K562 (cell line): ENCODE results near the gene TTLL8. TPM values are rescaled to one million over a fixed set of nuclear protein-coding genes. Genes with fewer than 3 reads are reported as not detected.

Experiments used
- ATAC-seq: fragments of 200-7000 bp; cut with Tn5 transposase; 3 replicates; pipeline ENCODE4 v1.9.1; 2020; ENCODE audit warnings: moderate library complexity
- BruUV-seq: library from RNA; stranded (reverse); fragments of 400-500 nt; replicated peaks from 2 replicates; lab custom pipeline; 2021; lab: Mats Ljungman, UMichigan
- CTCF ChIA-PET: fragments of 300-600 bp; formaldehyde crosslinking; extraction: SDS; loops from one replicate; lab custom pipeline; 2021; ENCODE audit warnings: low intra/inter-chr PET ratio; lab: Yijun Ruan, JAX
- POLR2A ChIA-PET: fragments of 300-600, 350-650 bp; sonication (Branson Sonifier 250); formaldehyde crosslinking; extraction: SDS; loops from one replicate; lab custom pipeline; 2021; ENCODE audit warnings: antibody characterized with exemption, inconsistent platforms; lab: Yijun Ruan, JAX
- DNase-seq, 4 experiments: peaks; one replicate each; pipeline versions ENCODE4 v3.0.0 to v3.0.0-alpha.2; 2011 to 2018; ENCODE audit warnings: low spot score in 3 of 4, mixed read lengths in 3 of 4; ENCODE audit errors: extremely low read depth in 1 of 4
- FAIRE-seq: peaks from 2 replicates; lab custom pipeline; 2011; peaks lifted over from hg19 to GRCh38; lab: Jason Lieb, UNC
- H2AFZ ChIP-seq: 2 replicates; pipeline ENCODE4 v1.6.0; 2011; ENCODE audit warnings: low read depth, low read length, control low read depth, inconsistent platforms
- H3K27ac ChIP-seq: fragments of 200-600 bp; 3 replicates; pipeline ENCODE4 v1.8.0; 2011; ENCODE audit warnings: low read depth, mild to moderate bottlenecking, control low read depth, inconsistent platforms, low read length, moderate library complexity, mixed read lengths; ENCODE audit errors: extremely low read depth
- H3K27me3 ChIP-seq, 2 experiments: fragments of 300-600 bp in 1 of 2; 2 replicates in 1 of 2; 3 replicates in 1 of 2; pipeline versions ENCODE4 v1.6.0 to v1.8.0; 2011; ENCODE audit warnings: inconsistent platforms in 2 of 2, low read length in 2 of 2, mild to moderate bottlenecking in 1 of 2, mixed read lengths in 1 of 2, moderate library complexity in 1 of 2; ENCODE audit not compliant: control insufficient read depth in 2 of 2, insufficient read depth in 2 of 2
- H3K36me3 ChIP-seq: fragments of 300-600 bp; 3 replicates; pipeline ENCODE4 v1.8.0; 2011; ENCODE audit warnings: mild to moderate bottlenecking, low read length, inconsistent platforms; ENCODE audit not compliant: control insufficient read depth, insufficient read depth
- H3K4me1 ChIP-seq, 2 experiments: fragments of 200-600 bp in 1 of 2; replicated peaks in 1 of 2; 2 replicates in 1 of 2; 3 replicates in 1 of 2; pipeline versions ENCODE4 v1.5.1 to v1.8.0; 2011; ENCODE audit warnings: inconsistent platforms in 2 of 2, low read length in 2 of 2, mild to moderate bottlenecking in 1 of 2, mixed read lengths in 1 of 2, moderate library complexity in 1 of 2; ENCODE audit not compliant: control insufficient read depth in 2 of 2, insufficient read depth in 2 of 2
- H3K4me2 ChIP-seq: 2 replicates; pipeline ENCODE4 v1.6.1; 2011; ENCODE audit warnings: low read length, control low read depth, inconsistent platforms, mixed read lengths; ENCODE audit not compliant: insufficient read depth
- H3K4me3 ChIP-seq: fragments of 200-600 bp; sonication (generic), shearing (Covaris generic); 2 replicates; pipeline ENCODE4 v1.5.1; 2016; ENCODE audit warnings: control low read depth, inconsistent platforms
- H3K79me2 ChIP-seq: fragments of 200-600 bp; 3 replicates; pipeline ENCODE4 v1.8.0; 2011; ENCODE audit warnings: low read length, inconsistent platforms; ENCODE audit not compliant: control insufficient read depth, insufficient read depth
- H3K9ac ChIP-seq, 2 experiments: 2 replicates each; pipeline versions ENCODE4 v1.6.0 to v1.6.1; 2011; ENCODE audit warnings: low read depth in 2 of 2, low read length in 2 of 2, control low read depth in 1 of 2, inconsistent platforms in 1 of 2, mild to moderate bottlenecking in 1 of 2, mixed read lengths in 1 of 2; ENCODE audit not compliant: insufficient read depth in 1 of 2
- H3K9me1 ChIP-seq: one replicate; pipeline ENCODE4 v1.6.0; 2011; ENCODE audit warnings: inconsistent platforms, mild to moderate bottlenecking, low read length, moderate library complexity; ENCODE audit not compliant: control insufficient read depth, insufficient read depth
- H3K9me3 ChIP-seq: replicated peaks from 2 replicates; pipeline ENCODE4 v1.5.1; 2011; ENCODE audit warnings: low read depth, low read length, inconsistent platforms; ENCODE audit not compliant: control insufficient read depth, insufficient read depth
- H4K20me1 ChIP-seq: replicated peaks from 2 replicates; pipeline ENCODE4 v1.6.1; 2011; ENCODE audit warnings: low read length, inconsistent platforms, mixed read lengths; ENCODE audit not compliant: control insufficient read depth, insufficient read depth
- CBFA2T3 ChIP-seq: fragments of 450-650 bp; IDR thresholded peaks from 2 replicates; pipeline ENCODE4 v1.6.1; 2017
- PHB ChIP-seq: fragments of 250-450 bp; sonication (Bioruptor Pico); IDR thresholded peaks from 2 replicates; pipeline ENCODE4 v1.5.0; 2021
- ZNF263 ChIP-seq: sonication (generic); formaldehyde crosslinking; IDR thresholded peaks from 2 replicates; pipeline ENCODE4 v1.8.0; 2022; ENCODE audit warnings: mild to moderate bottlenecking, missing genetic modification reagents, borderline replicate concordance
- ZNF444 ChIP-seq: fragments of 250-450 bp; sonication (Bioruptor Pico); IDR thresholded peaks from 2 replicates; pipeline ENCODE4 v1.4.0; 2020; ENCODE audit warnings: mild to moderate bottlenecking, moderate library complexity
- ZZZ3 ChIP-seq: fragments of 450-650 bp; IDR thresholded peaks from 2 replicates; pipeline ENCODE4 v1.6.1; 2016; ENCODE audit warnings: antibody characterized with exemption, mild to moderate bottlenecking, moderate library complexity
- WGBS: fragments of 100-300 bp; shearing (Covaris generic); methylation state at CpG from one replicate; pipeline ENCODE4 v1.1.6; 2016; ENCODE audit warnings: low coverage, mixed read lengths; ENCODE audit not compliant: insufficient coverage; ENCODE audit errors: missing lambda C conversion rate; 5-methylcytosine and 5-hydroxymethylcytosine counted together
- in situ Hi-C: fragments of 300-500 bp; cut with MboI; formaldehyde crosslinking; loops from 4 replicates; pipeline ENCODE4 v1.15.0; 2018; ENCODE audit warnings: inconsistent platforms, mixed read lengths
- intact Hi-C: fragments of 100-400 bp; cut with micrococcal nuclease; formaldehyde crosslinking; loops from 2 replicates; pipeline ENCODE4 v1.14.2; 2022
- polyA plus RNA-seq, 8 experiments: library from polyadenylated mRNA; depleted of rRNA in 4 of 8; stranded (reverse) in 5 of 8; unstranded in 3 of 8; fragments of >200 nt; fragmentation: Nextera tagmentation in 2 of 8; fragmentation: Illumina TruSeq in 1 of 8; extraction: Ambion mirVana in 2 of 8; extraction: Trizol in 1 of 8; gene quantifications; 2 replicates each; pipeline versions ENCODE4 v1.2.1 to v1.2.3, GENCODE V29; 2011 to 2014; ENCODE audit warnings: inconsistent platforms in 1 of 8, missing spikeins in 1 of 8
- total RNA-seq, 7 experiments: library from RNA; depleted of rRNA in 6 of 7; stranded (reverse); fragments of >200 nt in 6 of 7; fragmentation: Illumina TruSeq in 2 of 7; extraction: Trizol in 2 of 7; gene quantifications; 2 replicates each; pipeline versions ENCODE4 v1.2.1 to v1.2.3, GENCODE V29; 2011 to 2021; ENCODE audit warnings: low replicate concordance in 1 of 7
- TF ChIP-seq, protein P1 (sequence below): fragments of 450-650 bp; IDR thresholded peaks from 2 replicates; pipeline ENCODE4 v1.6.1; 2018; ENCODE audit not compliant: partially characterized antibody

TTLL8 gene
- total and polyA plus RNA-seq, 9 of the 15 experiments (the other 6 are each of a cell fraction or from before 2014, with no cell fraction given) = not detected

DNA sequence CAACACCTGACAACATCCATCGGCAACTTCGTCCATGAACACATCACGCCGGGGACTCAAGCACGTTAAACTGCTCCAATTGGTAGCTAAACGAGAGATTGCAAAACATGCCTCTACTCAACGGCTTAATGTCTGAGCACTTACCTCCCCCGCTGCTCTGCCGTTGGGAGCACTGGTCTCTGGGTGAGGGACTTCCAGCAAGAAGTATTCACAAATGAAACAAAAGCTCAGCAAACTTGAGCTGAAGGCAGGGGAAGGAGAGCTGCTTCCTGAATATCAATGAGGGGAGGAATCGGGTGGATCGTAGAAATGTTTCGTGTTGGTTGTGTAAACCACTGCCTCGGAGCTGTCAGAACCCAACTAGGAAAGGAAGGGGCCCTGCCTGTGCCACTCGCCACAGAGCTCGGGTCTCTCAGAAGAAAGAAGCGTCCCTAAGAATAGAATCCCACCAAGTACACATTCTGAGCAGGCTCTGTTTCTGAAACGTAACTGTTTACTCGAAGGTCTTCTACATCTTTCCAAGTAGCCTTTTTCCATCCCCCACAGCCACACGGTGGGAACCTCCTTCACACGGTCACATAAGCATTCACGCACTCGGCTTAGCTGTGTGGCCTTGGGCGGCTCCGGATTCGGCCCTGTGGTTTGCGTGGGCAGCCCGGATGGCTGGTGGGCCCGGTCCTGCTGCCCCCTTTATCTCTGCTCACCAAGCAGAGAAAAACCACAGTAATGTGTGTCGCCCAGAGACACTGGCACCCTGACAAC is 27.3 kb upstream of the TTLL8 start, which contains the start of gene MLC1:
TSS of gene MLC1 (minus strand) at position 216 of the 762 bp plus-strand sequence. CDS start 524 bp downstream, outside the sequence.
- Histone ChIP-seq H4K20me1 (no peaks in the 10 kb centered on the region), H3K9me3 (peaks cover 4% of the 10 kb centered on the region), H3K4me2 (no peak within 1 kb of the TSS; the same call in 1 of the 2 replicates), H3K9me1 (no peaks in the 10 kb centered on the region), H3K4me1 (peaks cover 10 to 19% of the 10 kb centered on the region in 2 experiments; a peak in 4 of 5 replicates), H3K79me2 (no peaks in the 10 kb centered on the region), H3K9ac (peak within 1 kb of the TSS in 1 of 2 experiments; percentile 43; a peak in 2 of 4 replicates), H3K27ac (peak within 1 kb of the TSS; percentile 60; the same call in 1 of the 3 replicates), H3K27me3 (no peaks in the 10 kb centered on the region), H2AFZ (no peak within 1 kb of the TSS), H3K4me3 (0 out of 2 replicates have a peak within 1 kb of the TSS, but pooled peaks have one; percentile 11), H3K36me3 (no peaks in the 10 kb centered on the region)
- no TSS peak for BruUV-seq
- ATAC-seq = no peak; the same call in 1 of the 3 replicates
- intact Hi-C loops = no loop called here
- ChIA-PET CTCF (no interaction called here), POLR2A (interaction anchor here (0.6 to 2.0 kb wide), 5 partner anchors 18 to 633 kb away, joined by 3 to 5 read pairs (median 4); no protein-coding TSS in a partner anchor)
- peak in 3 of 4 experiments; percentile 36 to 51 (median 49) for DNase-seq
- peak; percentile 82 for FAIRE-seq
- in situ Hi-C loops = no loop called here
- WGBS = 17% methylated on average over 26 of the region's 29 CpGs
- peak; percentile 74 for TF ChIP-seq ZNF263 (CRISPR knock-in tag)
- peak; percentile 60; the same call in 1 of the 2 replicates for TF ChIP-seq CBFA2T3
- no peak for TF ChIP-seq ZZZ3
- TF ChIP-seq PHB (CRISPR knock-in tag) = no peak
- TF ChIP-seq, protein P1, sequence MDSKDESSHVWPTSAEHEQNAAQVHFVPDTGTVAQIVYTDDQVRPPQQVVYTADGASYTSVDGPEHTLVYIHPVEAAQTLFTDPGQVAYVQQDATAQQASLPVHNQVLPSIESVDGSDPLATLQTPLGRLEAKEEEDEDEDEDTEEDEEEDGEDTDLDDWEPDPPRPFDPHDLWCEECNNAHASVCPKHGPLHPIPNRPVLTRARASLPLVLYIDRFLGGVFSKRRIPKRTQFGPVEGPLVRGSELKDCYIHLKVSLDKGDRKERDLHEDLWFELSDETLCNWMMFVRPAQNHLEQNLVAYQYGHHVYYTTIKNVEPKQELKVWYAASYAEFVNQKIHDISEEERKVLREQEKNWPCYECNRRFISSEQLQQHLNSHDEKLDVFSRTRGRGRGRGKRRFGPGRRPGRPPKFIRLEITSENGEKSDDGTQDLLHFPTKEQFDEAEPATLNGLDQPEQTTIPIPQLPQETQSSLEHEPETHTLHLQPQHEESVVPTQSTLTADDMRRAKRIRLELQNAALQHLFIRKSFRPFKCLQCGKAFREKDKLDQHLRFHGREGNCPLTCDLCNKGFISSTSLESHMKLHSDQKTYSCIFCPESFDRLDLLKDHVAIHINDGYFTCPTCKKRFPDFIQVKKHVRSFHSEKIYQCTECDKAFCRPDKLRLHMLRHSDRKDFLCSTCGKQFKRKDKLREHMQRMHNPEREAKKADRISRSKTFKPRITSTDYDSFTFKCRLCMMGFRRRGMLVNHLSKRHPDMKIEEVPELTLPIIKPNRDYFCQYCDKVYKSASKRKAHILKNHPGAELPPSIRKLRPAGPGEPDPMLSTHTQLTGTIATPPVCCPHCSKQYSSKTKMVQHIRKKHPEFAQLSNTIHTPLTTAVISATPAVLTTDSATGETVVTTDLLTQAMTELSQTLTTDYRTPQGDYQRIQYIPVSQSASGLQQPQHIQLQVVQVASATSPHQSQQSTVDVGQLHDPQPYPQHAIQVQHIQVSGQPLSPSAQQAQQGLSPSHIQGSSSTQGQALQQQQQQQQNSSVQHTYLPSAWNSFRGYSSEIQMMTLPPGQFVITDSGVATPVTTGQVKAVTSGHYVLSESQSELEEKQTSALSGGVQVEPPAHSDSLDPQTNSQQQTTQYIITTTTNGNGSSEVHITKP = peak; percentile 35
- no peak for TF ChIP-seq ZNF444 (CRISPR knock-in tag)
